GM12873 (cell line): Measurements from ENCODE around the gene TEX2.

ENCODE experiments used
- TF ChIP-seq, protein P1 (sequence below): IDR thresholded peaks from 2 replicates; pipeline ENCODE4 v1.5.1; 2012; ENCODE audit warnings: low read depth, mild to moderate bottlenecking, moderate library complexity, low read length, control low read depth; ENCODE audit not compliant: insufficient read depth; ENCODE audit errors: missing control alignments

TEX2 gene

DNA sequence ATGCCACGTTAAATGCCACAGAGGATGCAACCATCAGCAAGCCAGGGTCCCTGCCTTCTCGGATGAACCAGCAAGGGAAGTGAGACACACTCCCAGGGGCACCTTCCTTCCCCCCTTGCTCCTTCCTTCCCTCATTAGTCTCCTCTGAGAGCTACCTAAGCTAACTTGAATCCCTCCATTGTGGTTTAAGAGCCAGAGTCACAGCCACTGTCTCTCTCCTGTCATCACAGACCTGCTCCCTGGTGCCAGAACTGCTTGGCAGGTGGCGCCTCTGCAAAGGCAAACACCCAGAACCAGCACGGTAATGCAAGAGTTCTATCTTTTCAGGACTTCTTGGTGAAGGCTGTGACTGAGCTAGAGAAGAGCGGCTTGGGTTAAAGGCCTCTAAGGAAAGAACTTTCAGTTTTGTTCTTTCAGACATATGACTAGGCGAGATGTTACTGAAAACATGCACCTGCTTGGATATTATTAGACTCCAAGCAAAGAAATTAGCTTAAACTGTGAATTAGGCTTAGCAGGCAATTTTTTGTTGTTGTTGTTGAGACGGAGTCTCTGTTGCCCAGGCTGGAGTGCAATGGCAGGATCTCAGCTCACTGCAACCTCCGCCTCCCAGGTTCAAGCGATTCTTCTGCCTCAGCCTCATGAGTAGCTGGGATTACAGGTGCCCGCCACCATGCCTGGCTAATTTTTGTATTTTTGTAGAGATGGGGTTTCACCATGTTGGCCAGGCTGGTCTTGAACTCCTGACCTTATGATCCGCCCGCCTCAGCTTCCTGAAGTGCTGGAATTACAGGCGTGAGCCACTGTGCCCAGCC, 141.9 kb downstream of the TEX2 start:
- TF ChIP-seq, protein P1, sequence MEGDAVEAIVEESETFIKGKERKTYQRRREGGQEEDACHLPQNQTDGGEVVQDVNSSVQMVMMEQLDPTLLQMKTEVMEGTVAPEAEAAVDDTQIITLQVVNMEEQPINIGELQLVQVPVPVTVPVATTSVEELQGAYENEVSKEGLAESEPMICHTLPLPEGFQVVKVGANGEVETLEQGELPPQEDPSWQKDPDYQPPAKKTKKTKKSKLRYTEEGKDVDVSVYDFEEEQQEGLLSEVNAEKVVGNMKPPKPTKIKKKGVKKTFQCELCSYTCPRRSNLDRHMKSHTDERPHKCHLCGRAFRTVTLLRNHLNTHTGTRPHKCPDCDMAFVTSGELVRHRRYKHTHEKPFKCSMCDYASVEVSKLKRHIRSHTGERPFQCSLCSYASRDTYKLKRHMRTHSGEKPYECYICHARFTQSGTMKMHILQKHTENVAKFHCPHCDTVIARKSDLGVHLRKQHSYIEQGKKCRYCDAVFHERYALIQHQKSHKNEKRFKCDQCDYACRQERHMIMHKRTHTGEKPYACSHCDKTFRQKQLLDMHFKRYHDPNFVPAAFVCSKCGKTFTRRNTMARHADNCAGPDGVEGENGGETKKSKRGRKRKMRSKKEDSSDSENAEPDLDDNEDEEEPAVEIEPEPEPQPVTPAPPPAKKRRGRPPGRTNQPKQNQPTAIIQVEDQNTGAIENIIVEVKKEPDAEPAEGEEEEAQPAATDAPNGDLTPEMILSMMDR, result peak; percentile 9

- TF ChIP-seq, protein P1, result no peak
Measured at GRCh38 chr17:64120159-64120810, 142.8 kb downstream of the TEX2 start.

DNA sequence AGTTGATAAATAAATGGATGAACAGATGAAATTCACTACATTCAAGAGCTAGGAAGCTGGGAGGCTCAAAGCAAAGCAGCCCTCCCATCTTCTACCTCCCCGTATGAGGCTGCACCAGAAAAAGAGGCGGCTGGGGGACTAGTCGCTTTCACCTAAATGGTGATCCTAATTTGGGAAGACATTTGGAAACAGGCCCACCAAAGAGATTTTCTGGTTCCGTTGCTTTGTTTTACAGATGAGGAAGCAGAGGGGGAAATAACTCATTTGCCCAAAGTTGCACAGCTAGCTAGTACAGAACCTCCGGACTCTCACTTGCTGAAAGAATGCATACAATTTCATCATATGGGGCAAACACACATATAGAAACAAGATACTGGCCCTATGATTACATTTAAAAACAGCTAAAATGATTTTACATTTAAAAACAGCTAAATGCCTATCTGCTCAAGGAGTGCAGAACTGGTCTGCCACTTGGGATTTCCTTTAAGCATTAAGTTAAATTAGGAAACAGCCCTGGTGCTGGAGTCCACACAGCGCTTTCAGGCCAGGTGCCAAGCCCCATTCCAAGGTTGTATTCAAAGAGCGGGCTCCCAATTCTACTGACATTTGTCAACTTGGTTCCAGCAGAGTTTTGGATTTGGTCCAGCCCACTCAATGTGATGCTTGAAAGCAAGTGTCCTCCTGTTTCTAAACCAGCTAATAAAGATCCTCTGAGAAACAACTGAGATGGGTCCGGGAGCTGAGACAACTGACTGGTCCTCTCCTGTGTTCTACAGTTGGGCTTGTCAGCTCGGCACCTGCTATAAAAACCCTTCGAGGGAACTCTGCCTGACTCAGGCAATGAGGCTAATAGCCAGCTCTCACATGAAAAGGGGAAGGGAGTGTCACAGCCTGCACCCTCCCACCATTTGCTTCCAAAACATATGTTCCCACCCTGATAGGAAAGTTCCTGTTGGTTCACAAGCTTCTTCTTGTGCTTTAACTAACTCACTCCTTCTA, 144.8 kb downstream of the TEX2 start:
- TF ChIP-seq, protein P1, result no peak

DNA sequence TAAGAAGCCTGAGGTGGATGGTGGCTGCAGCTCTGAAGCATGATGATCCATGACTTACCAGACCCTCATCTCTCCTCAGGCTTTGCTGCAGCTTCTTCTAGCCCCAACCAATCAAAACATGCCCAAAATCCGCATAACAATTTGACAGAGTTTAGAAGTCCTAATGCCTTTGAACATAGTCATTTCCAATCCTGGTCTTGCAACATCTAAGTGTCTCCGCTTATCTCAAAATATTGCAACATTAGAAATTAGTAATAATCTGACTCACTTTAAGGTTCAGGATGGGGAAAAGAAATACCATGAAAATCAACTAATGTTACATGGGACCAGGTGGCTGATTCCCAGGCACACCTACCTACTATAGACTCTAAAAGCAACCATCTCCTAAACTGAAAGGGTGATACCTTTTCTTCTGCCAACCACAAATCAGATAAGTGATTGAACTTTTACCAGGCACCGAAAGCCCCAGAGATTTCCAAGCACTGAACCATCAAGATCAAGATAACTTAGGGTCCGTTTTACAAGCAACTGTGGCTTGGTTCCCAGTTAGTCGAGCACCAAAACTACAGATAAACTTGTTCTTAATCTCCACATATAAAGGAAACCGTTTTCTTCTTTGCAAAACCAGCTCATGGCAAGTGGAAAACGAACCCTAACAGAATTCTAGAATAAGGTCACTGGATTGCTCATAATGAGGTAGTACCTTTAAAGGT, 147.1 kb downstream of the TEX2 start:
- TF ChIP-seq, protein P1, result no peak

DNA sequence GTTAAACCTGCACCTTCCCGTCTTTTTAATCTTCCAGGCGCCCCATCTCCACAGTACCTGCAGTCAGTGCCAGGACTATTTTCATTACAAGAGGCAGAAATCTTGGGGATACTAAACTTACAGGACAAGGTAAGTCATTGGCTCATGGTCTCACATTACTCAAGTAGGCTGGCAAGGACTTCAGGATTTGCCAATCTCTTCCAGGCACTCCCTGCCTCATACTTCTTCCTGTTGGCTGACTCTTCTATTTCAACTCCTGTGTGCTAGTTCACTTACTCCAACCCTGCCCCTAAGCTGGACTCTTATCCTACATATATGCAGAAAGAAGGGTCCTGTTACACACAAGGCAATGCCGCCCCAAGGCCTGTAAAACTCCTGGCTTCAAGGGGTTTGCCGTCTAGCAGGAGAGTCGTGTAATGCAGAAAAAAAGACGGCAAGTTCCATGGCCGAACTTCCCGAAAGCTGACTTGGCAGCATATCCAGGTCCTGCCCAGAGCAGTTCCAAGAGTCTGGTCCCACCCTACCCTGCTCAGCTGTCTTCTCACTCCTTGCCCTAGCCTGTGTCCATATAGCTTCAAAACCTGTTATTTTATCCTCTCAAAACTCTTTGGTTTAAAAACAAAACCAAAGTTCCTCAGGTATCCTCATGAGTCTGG, 147.9 kb downstream of the TEX2 start:
- TF ChIP-seq, protein P1, result no peak

- TF ChIP-seq, protein P1, result no peak
Measured at GRCh38 chr17:64113006-64113405, 150.1 kb downstream of the TEX2 start.
